DLD1 (cell line): Measurements from ENCODE around the gene IFI35.
"Not testable (repeated sequence)": the region's sequence is repeated elsewhere in the genome, so short reads cannot be mapped to it uniquely, and the experiment has no call there.

ENCODE experiments used
- in situ Hi-C: cut with HindIII; loops from 2 replicates; pipeline ENCODE4 v1.10.0; 2017; ENCODE audit warnings: low sequenced_read_pairs

The IFI35 gene

DNA sequence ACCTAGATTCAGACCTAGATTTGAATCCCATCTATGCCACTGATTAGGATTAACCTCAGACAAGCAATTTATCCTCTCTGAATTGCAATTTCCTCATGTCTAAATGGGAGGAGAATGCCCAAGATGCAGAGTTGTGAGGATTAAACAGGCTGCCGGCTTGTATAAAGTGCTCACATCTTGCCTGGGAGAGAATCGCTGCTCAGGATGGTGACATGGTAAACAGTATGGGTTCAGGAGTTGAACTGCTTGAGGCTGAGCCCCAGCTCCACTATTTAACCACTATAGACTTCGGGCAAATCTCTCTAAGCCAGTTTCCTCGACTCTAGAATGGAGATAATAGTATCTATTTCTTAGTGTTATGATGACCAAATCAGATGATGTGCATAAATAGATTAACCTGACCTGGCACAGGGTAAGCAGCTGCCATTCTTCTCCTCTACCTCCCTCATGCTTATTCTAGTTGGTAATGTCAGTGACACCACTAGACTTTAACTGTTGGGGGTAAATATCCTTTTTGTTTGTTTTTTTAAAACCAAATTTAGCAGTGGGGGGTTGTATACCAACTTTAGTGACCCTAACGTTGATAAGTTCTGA, 9.1 kb upstream of the IFI35 start:
- in situ Hi-C loops, result no loop called here

- in situ Hi-C loops, result no loop called here
These were observed 8.3 kb upstream of the IFI35 start, which contains the start of gene RPL27 for GRCh38 chr17:42997984-42998938. Gene RPL27 (plus strand): TSS chr17:42998419. CDS start chr17:42998751, 332 bp downstream.

DNA sequence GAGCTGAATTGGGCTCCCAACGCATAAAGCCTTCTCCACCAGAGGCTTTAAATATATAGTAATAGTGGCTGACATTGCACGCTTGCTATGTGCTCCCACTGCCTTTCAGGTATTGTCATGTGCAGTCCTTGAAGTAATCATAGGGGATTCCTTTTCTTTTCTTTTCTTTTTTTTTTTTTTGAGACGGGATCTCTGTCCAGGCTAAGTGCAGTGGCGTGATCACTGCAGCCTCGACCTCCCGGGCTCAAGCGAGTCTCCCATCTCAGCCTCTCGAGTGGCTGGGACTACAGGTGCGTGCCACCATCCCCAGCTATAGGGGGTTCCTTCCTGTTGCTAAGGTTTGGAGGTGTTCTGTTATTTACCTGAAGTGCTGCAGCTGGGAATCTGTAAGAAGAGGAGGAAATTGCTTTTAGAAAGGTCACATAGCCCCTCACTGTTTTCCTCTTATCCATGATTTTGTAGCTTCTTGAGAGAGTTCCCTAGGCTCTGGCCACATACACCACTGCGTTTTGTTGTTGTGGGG, 7.5 kb upstream of the IFI35 start:
- in situ Hi-C loops, result no loop called here

- in situ Hi-C loops, result not testable (repeated sequence)
These were observed 5.7 kb upstream of the IFI35 start for GRCh38 chr17:43000894-43001293.

DNA sequence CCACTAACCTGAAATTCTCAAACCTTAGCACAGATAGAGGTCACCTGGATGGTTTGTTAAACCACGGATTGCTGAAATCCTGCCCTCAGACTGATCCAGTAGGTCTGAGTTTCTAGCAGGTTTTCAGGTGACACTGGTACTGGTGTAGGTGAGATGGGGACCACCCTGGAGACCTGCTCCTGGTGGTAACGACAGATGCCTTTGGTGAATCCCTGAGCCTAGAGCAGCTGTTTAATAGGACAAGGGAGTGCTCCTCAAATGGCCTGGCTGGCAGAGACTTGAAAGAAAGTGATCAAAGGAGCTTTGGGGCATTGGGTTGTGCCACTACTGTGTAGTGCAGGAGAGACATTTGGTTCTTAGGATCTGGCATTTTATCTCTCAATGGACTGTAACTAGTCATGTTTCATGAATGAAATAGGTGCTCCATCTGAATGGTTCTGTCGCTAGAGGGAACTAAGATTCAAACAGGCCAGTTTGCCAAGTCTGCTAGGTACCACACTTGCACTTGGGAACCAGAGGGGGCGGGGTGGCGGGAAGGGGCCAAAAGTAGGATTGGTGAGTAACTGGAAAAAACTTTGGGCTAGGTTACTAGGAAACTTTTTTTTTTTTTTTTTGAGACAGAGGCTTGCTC, 2.9 kb upstream of the IFI35 start:
- in situ Hi-C loops, result no loop called here

DNA sequence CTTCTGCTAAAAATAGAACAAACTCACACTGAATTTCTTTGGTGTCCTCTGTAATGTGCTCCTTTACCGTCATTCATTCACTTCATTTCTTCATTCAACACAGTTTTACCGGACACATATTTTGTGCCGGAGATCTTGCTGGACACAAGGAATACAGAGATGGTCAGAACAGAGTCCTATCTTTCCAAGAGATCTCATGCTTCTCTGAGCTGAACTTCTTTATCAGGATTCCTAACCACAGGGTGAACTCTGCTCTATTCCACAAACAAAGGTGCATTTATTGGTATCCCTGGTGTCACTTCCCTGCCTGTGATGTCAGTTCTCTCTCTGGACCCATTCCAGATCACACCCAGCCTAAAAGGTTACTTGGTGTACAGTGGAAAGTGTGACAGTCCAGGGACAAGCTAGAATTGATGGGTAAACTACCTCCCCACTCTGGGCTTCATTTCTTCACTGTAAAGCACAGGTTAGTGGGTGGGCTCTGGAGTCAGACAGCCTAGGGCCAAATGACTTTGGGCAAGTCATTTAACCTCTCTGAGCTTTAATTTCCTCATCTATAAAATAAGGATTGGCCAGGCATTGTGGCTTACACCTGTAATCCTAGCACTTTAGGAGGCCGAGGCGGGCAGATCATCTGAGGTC, 4.2 kb downstream of the IFI35 start:
- in situ Hi-C loops, result no loop called here

GRCh38 chr17:43011728-43012472, 5.3 kb downstream of the IFI35 start:
- in situ Hi-C loops, result no loop called here

- in situ Hi-C loops, result no loop called here
These were observed 6.7 kb downstream of the IFI35 start for GRCh38 chr17:43013296-43013695.

- in situ Hi-C loops, result no loop called here
These were observed 7.5 kb downstream of the IFI35 start for GRCh38 chr17:43014020-43014648.

DNA sequence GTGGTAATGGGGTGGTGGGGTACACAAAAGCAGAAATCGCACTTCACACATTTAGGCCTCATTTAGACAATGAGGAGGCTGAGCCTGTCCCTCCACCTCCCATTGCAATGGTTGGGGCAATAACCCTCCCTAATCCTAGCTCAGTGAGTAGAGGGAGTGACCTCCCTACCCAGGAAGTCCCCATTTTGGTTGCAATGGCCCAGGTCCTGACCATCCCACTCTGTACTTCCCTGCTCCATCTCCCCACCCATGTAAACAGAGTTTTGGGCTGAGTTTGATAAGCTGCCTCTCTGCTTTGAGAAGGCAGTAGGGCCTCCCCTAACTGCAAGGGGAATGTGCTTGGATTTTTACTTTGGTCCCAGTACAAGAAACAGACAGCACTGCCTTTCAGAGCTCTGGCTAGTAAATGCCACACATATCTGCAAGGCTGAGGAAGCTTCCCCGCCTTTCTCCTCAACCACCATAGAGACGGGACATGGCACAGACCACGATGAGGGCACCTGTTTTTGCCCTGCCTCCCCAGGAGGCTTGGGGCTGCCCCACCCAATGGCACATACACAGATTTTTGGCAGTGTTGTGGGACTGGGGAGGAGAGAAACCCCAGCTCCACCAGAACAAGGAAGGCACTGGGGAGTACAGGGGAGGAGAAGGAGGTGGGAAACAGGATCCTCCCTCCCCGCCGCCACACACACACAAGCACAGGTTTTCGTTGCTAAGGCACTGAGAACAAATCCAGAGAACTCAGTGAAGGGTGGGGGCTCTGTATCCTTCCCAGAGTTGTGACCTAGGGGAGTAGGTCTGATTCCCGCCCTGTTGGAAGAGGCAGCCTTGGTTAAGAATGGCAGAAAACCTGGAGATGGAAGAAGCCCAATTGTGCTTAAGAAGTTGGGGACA, 8.3 kb downstream of the IFI35 start:
- in situ Hi-C loops, result no loop called here

- in situ Hi-C loops, result no loop called here
These were observed 9.0 kb downstream of the IFI35 start for GRCh38 chr17:43015579-43015978.

DNA sequence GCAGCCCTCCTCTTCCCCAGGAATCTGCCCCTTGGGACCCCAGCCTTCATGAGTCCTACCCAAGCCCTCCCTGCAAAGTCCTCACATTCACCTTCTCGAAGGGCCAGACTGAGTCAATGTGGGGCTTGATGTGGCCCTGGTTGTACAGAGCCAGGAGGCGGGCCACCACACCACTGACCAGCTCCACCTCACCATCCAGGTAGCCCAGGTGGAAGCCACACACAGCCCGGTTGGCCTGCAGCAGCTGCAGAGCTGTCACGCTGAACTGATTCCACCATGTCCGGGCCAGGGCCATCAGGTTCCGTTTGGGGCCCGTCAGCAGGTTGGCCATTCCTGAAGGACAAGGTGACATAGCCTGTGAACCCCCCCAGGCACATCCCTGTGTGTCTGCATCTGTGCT, 9.6 kb downstream of the IFI35 start:
- in situ Hi-C loops, result no loop called here

GRCh38 chr17:43018008-43018853, 11.6 kb downstream of the IFI35 start:
- in situ Hi-C loops, result no loop called here

GRCh38 chr17:43018932-43019331, 12.3 kb downstream of the IFI35 start:
- in situ Hi-C loops, result no loop called here

DNA sequence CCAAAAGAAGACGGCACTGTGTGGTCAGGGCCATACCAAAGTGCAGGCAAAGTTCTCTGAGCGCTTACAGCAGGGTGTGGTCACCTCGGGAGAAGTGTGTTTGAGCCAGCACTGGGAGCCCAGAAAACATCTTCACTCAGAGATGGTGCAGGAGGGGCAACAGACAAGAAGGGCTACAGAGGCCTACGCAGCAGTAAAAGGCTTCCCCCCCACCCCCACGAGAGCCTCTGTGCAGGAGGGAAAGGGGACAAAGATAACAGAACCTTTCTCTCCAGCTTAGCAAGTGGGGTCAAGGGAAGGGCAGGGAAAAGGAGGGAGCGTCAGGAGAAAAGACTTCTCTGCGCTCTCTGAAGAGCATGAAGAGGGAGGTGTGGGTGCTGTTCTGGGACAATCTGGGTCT, 12.8 kb downstream of the IFI35 start:
- in situ Hi-C loops, result no loop called here

- in situ Hi-C loops, result no loop called here
These were observed 13.5 kb downstream of the IFI35 start for GRCh38 chr17:43020030-43020621.
